BJ (cell line): ENCODE measurements around the gene ARHGEF10L. TPM values are rescaled to one million over a fixed set of nuclear protein-coding genes. Genes with fewer than 3 reads are reported as not detected.

Experiments used
- CTCF ChIA-PET: fragments of 350-600 bp; formaldehyde crosslinking; extraction: SDS; loops from one replicate; lab custom pipeline; 2021; ENCODE audit warnings: antibody characterized with exemption, inconsistent platforms; lab: Yijun Ruan, JAX
- POLR2A ChIA-PET: fragments of 300-600 bp; sonication (Branson Sonifier 250); formaldehyde crosslinking; extraction: SDS; loops from one replicate; lab custom pipeline; 2021; ENCODE audit warnings: antibody characterized with exemption; lab: Charles Lee
- DNase-seq: peaks from one replicate; pipeline ENCODE4 v3.0.0-alpha.2; 2011; ENCODE audit warnings: low read depth
- H3K27me3 ChIP-seq: 2 replicates; pipeline ENCODE4 v1.6.0; 2011; ENCODE audit warnings: low read length; ENCODE audit not compliant: control insufficient read depth, insufficient read depth
- H3K36me3 ChIP-seq: 2 replicates; pipeline ENCODE4 v1.5.1; 2011; ENCODE audit warnings: low read length; ENCODE audit not compliant: control insufficient read depth, insufficient read depth
- H3K4me3 ChIP-seq: 2 replicates; pipeline ENCODE4 v1.5.1; 2011; ENCODE audit warnings: low read depth, mild to moderate bottlenecking, control low read depth, low read length
- polyA plus RNA-seq: library from polyadenylated mRNA; depleted of rRNA; stranded (reverse); fragments of >200 nt; gene quantifications from 2 replicates; pipeline ENCODE4 v1.2.3, GENCODE V29; 2011
- TF ChIP-seq, protein P1 (sequence below): IDR thresholded peaks from 2 replicates; pipeline ENCODE4 v1.5.1; 2011; ENCODE audit warnings: low read depth, mild to moderate bottlenecking, control low read depth, inconsistent platforms, low read length, moderate library complexity; ENCODE audit not compliant: insufficient read depth

The ARHGEF10L gene
- polyA plus RNA-seq, 1 experiment, result 12.5 TPM

GRCh38 chr1:17595602-17595925 is 56.1 kb downstream of the ARHGEF10L start:
- TF ChIP-seq, protein P1, sequence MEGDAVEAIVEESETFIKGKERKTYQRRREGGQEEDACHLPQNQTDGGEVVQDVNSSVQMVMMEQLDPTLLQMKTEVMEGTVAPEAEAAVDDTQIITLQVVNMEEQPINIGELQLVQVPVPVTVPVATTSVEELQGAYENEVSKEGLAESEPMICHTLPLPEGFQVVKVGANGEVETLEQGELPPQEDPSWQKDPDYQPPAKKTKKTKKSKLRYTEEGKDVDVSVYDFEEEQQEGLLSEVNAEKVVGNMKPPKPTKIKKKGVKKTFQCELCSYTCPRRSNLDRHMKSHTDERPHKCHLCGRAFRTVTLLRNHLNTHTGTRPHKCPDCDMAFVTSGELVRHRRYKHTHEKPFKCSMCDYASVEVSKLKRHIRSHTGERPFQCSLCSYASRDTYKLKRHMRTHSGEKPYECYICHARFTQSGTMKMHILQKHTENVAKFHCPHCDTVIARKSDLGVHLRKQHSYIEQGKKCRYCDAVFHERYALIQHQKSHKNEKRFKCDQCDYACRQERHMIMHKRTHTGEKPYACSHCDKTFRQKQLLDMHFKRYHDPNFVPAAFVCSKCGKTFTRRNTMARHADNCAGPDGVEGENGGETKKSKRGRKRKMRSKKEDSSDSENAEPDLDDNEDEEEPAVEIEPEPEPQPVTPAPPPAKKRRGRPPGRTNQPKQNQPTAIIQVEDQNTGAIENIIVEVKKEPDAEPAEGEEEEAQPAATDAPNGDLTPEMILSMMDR, result no peak
- CTCF ChIA-PET, result interaction anchor here (6.4 to 18.9 kb wide), 2 partner anchors 11 to 91 kb away, joined by 51 to 531 read pairs; no protein-coding TSS in a partner anchor
- H3K36me3 ChIP-seq, result peaks cover 5% of the 10 kb centered on the region
- DNase-seq, result no peak
- no peaks in the 10 kb centered on the region for H3K27me3 ChIP-seq
- POLR2A ChIA-PET, result interaction anchor here (0.6 to 0.7 kb wide), 2 partner anchors 170 to 1828 kb away, joined by 3 to 5 read pairs; no protein-coding TSS in a partner anchor
- H3K4me3 ChIP-seq, result no peak overlapping the region

DNA sequence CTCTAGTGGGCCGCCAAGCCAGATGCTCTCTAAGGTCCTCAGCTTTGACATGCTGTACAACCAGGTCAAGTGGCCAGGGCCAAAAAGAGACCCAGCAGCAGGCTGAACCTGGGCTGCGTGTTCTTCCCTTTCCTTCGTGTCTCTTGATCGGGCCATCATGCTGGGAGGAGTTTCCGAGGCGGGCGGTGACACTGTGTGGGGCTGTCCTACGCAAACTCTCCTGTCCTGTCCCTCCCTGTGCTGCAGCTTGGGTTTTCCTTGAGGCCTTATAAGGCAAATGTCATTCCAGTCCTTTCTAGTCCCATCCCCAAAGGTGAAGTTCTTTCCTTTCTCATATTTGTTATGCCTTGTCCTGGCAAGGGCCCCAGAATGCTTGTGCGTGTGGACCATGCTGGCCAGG is 56.7 kb downstream of the ARHGEF10L start:
- ChIA-PET POLR2A (no interaction called here), CTCF (interaction anchor here (6.4 to 18.9 kb wide), 2 partner anchors 11 to 92 kb away, joined by 51 to 531 read pairs; no protein-coding TSS in a partner anchor)
- no peak overlapping the region for H3K4me3 ChIP-seq
- peaks cover 5% of the 10 kb centered on the region for H3K36me3 ChIP-seq
- no peak for DNase-seq
- no peaks in the 10 kb centered on the region for H3K27me3 ChIP-seq
- TF ChIP-seq, protein P1, result no peak

DNA sequence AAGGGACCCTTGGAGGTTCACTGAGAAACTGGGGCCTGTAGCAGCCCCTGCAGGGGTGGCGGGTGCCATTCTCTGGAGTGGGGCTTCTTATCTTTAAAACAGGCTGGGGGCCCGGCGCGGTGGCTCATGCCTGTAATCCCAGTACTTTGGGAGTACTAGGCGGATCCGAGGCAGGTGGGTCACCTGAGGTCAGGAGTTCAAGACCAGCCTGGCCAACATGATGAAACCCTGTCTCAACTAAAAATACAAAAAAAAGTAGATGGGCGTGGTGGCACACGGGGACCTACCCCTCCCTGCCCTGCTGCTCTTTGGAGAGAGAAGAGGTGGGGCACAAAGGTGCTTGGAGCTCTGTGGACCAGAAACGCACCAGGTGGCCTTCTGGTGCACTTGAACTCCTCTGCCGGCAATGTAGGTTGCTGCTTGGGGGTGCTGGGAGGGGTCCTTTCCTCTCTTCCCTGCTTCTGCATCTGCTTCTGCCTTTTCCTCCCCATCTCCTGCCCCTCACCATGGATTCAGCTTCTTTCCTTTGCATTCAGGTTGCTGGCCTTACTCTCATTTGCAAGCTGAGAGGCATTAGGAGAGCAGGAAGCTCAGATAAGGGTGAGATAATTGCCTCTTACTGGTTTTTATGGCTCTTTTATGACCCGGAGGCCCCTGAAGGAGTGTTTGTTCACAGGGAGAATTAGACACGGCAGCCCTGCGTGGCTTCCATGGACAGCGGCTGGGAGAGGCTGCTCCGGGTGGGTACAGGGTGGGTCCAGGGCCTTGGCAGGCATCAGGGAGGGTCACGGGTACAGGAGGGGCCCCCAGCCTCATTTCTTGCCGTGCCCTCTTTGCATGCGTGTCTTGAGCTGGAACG is 57.4 kb downstream of the ARHGEF10L start:
- ChIA-PET CTCF (interaction anchor here (1.2 to 18.9 kb wide), 3 partner anchors 10 to 92 kb away, joined by 5 to 531 read pairs (median 51); no protein-coding TSS in a partner anchor), POLR2A (no interaction called here)
- peaks cover 5% of the 10 kb centered on the region for H3K36me3 ChIP-seq
- TF ChIP-seq, protein P1, result no peak
- no peak overlapping the region for H3K4me3 ChIP-seq
- no peak for DNase-seq
- no peaks in the 10 kb centered on the region for H3K27me3 ChIP-seq

DNA sequence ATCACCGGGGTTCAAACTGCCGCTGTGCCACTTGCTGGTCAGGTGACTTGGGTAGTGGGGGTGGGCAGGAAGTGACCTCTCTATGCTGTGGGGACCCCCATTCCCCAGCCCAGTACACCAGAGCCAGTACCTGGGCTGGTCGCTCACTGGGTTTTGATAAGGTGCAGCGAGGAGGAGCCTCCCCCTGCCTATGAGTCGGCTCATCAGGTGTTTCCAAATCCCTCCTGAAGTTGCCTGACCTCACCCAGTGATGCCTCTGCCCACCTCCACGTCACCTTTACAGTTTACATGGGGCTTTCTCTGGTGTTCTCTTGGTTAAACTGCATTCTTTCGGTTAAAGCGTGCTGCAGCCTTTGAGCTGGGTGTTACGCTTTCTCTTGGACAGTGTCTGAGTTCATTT is 58.2 kb downstream of the ARHGEF10L start:
- ChIA-PET CTCF (interaction anchor here (1.2 to 18.9 kb wide), 3 partner anchors 9 to 93 kb away, joined by 5 to 531 read pairs (median 51); no protein-coding TSS in a partner anchor), POLR2A (no interaction called here)

DNA sequence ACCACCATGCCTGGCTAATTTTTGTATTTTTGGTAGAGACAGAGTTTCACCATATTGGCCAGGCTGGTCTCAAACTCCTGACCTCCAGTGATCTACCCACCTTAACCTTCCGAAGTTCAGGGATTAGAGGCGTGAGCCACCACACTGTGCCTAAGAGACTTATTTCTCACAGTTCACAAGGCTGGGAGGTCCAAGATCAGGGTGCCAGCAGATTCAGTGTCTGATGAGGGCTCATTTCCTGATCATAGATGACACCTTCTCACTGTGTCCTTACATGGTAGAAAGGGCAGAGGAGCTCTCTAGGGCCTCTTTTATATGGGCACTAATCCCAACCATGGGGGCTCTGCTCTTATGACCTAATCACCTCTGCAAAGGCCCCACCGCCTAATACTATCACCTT is 58.8 kb downstream of the ARHGEF10L start:
- H3K27me3 ChIP-seq, result no peaks in the 10 kb centered on the region
- DNase-seq, result no peak
- POLR2A ChIA-PET, result no interaction called here
- peaks cover 4% of the 10 kb centered on the region for H3K36me3 ChIP-seq
- TF ChIP-seq, protein P1, result no peak
- no peak overlapping the region for H3K4me3 ChIP-seq
- CTCF ChIA-PET, result interaction anchor here (1.2 to 18.9 kb wide), 3 partner anchors 9 to 94 kb away, joined by 5 to 531 read pairs (median 51); no protein-coding TSS in a partner anchor

More for the DNA sequence above, 58.2 kb downstream of the ARHGEF10L start:
- peaks cover 4% of the 10 kb centered on the region for H3K36me3 ChIP-seq
- H3K4me3 ChIP-seq, result no peak overlapping the region
- no peaks in the 10 kb centered on the region for H3K27me3 ChIP-seq
- DNase-seq, result no peak
- TF ChIP-seq, protein P1, result no peak
